Measurements from ENCODE around the gene ADGRF3.

DNA sequence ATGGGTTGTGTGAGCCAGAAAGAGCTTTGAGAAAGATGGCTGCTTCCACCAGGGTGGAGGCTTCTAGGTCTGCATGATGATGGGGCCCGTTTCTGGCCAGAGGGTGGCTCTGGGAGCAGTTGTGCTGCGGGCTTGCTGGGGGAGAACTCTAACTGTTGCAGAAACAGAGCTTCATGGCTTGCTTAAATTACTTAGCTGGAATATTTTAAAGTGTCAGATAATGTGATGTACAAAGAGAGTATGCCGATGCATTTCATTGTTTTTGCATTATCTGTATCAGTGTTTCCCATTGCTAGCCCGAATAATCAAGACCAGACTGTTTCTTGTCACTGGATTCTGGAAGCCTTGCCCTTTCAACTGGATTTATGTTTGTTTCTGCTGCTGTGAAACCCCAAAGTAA, 48.8 kb upstream of the ADGRF3 start:
- TF ChIP-seq, protein P1, sequence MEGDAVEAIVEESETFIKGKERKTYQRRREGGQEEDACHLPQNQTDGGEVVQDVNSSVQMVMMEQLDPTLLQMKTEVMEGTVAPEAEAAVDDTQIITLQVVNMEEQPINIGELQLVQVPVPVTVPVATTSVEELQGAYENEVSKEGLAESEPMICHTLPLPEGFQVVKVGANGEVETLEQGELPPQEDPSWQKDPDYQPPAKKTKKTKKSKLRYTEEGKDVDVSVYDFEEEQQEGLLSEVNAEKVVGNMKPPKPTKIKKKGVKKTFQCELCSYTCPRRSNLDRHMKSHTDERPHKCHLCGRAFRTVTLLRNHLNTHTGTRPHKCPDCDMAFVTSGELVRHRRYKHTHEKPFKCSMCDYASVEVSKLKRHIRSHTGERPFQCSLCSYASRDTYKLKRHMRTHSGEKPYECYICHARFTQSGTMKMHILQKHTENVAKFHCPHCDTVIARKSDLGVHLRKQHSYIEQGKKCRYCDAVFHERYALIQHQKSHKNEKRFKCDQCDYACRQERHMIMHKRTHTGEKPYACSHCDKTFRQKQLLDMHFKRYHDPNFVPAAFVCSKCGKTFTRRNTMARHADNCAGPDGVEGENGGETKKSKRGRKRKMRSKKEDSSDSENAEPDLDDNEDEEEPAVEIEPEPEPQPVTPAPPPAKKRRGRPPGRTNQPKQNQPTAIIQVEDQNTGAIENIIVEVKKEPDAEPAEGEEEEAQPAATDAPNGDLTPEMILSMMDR (conservative IDR thresholded peaks at IDR 0.05) = no peak
- no peak for TF ChIP-seq EZH2 (IDR thresholded peaks at IDR 0.05; ENCODE audit: low read depth)
